HepG2 (cell line): ENCODE measurements around the gene BCAN. TPM values are rescaled to one million over a fixed set of nuclear protein-coding genes. Genes with fewer than 3 reads are reported as not detected.

ENCODE experiments used
- ARID5B ChIP-seq: IDR thresholded peaks from 2 replicates; pipeline ENCODE4 v1.4.0; 2020; ENCODE audit warnings: mild to moderate bottlenecking, missing genetic modification reagents
- CSRNP2 ChIP-seq: sonication (generic); formaldehyde crosslinking; conservative IDR thresholded peaks from 2 replicates; pipeline ENCODE4 v1.8.0; 2022; ENCODE audit warnings: low read depth, missing genetic modification reagents
- ELF1 ChIP-seq: sonication (generic); formaldehyde crosslinking; IDR thresholded peaks from 2 replicates; pipeline ENCODE4 v1.4.0; 2020; ENCODE audit warnings: missing genetic modification reagents
- PLSCR1 ChIP-seq: sonication (generic); formaldehyde crosslinking; IDR thresholded peaks from 2 replicates; pipeline ENCODE4 v1.5.0; 2020; ENCODE audit warnings: missing genetic modification reagents, mild to moderate bottlenecking, borderline replicate concordance
- PRDM4 ChIP-seq: sonication (generic); formaldehyde crosslinking; IDR thresholded peaks from 2 replicates; pipeline ENCODE4 v1.9.0; 2021; ENCODE audit warnings: missing genetic modification reagents, borderline replicate concordance
- SAP130 ChIP-seq: IDR thresholded peaks from 2 replicates; pipeline ENCODE4 v1.6.1; 2016; ENCODE audit warnings: low read depth
- TAF15 ChIP-seq: fragments of 200-400 bp; formaldehyde crosslinking; IDR thresholded peaks from one replicate; pipeline ENCODE4 v1.6.1; 2018; ENCODE audit warnings: mild to moderate bottlenecking, low read depth, low read length; ENCODE audit not compliant: poor library complexity, severe bottlenecking
- ZKSCAN5 ChIP-seq: sonication (generic); formaldehyde crosslinking; IDR thresholded peaks from 2 replicates; pipeline ENCODE4 v1.5.1; 2020; ENCODE audit warnings: mild to moderate bottlenecking, missing genetic modification reagents
- ZNF17 ChIP-seq: sonication (generic); formaldehyde crosslinking; IDR thresholded peaks from 2 replicates; pipeline ENCODE4 v1.5.0; 2020; ENCODE audit warnings: mild to moderate bottlenecking, missing genetic modification reagents
- ZNF296 ChIP-seq: sonication (generic); formaldehyde crosslinking; conservative IDR thresholded peaks from 2 replicates; pipeline ENCODE4 v1.5.0; 2020; ENCODE audit warnings: mild to moderate bottlenecking, missing genetic modification reagents
- ZNF451 ChIP-seq: sonication (generic); formaldehyde crosslinking; IDR thresholded peaks from 2 replicates; pipeline ENCODE4 v1.5.0; 2020; ENCODE audit warnings: mild to moderate bottlenecking, missing genetic modification reagents
- ZNF557 ChIP-seq: sonication (generic); formaldehyde crosslinking; IDR thresholded peaks from 2 replicates; pipeline ENCODE4 v1.4.0; 2020; ENCODE audit warnings: missing genetic modification reagents
- ZNF597 ChIP-seq: sonication (generic); formaldehyde crosslinking; IDR thresholded peaks from 2 replicates; pipeline ENCODE4 v1.5.0; 2020; ENCODE audit warnings: missing genetic modification reagents
- ZNF788 ChIP-seq: sonication (generic); formaldehyde crosslinking; IDR thresholded peaks from 2 replicates; pipeline ENCODE4 v1.5.0; 2020; ENCODE audit warnings: mild to moderate bottlenecking, missing genetic modification reagents, borderline replicate concordance
- ZSCAN22 ChIP-seq: sonication (generic); formaldehyde crosslinking; IDR thresholded peaks from 2 replicates; pipeline ENCODE4 v1.4.0; 2020; ENCODE audit warnings: mild to moderate bottlenecking, missing genetic modification reagents
- ZSCAN25 ChIP-seq: sonication (generic); formaldehyde crosslinking; IDR thresholded peaks from 2 replicates; pipeline ENCODE4 v1.8.0; 2022; ENCODE audit warnings: mild to moderate bottlenecking, missing genetic modification reagents
- polyA plus RNA-seq, 8 experiments: library from polyadenylated mRNA; depleted of rRNA in 3 of 8; stranded (reverse) in 7 of 8; unstranded in 1 of 8; fragments of >200 nt; fragmentation: Illumina TruSeq in 4 of 8; extraction: Trizol in 4 of 8; gene quantifications; 2 replicates each; pipeline versions ENCODE4 v1.2.1 to v1.2.3, GENCODE V29; 2011 to 2016; ENCODE audit warnings: low read depth in 4 of 8, missing spikeins in 1 of 8, mixed read lengths in 1 of 8; ENCODE audit not compliant: insufficient read depth in 1 of 8
- total RNA-seq, 5 experiments: library from RNA; depleted of rRNA; stranded (reverse); fragments of >200 nt; fragmentation: Illumina TruSeq; extraction: Trizol; gene quantifications; 2 replicates each; pipeline ENCODE4 v1.2.3, GENCODE V29; 2016; ENCODE audit warnings: low read depth in 1 of 5

BCAN gene
- total and polyA plus RNA-seq, 2 of the 13 experiments (the other 11 are each of a cell fraction or from before 2014, with no cell fraction given): not detected

GRCh38 chr1:156677616-156678596 lies 36.0 kb downstream of the BCAN start (continued):
- TF ChIP-seq CSRNP2 (CRISPR knock-in tag) (no peak), ZNF296 (no peak), SAP130 (CRISPR knock-in tag) (0 out of 2 replicates have a peak, but pooled peaks have one; percentile 18), ZNF597 (no peak), ZNF451 (CRISPR knock-in tag) (no peak), ZSCAN25 (CRISPR knock-in tag) (peak; percentile 80), ZKSCAN5 (CRISPR knock-in tag) (no peak), PLSCR1 (CRISPR knock-in tag) (no peak), ZNF557 (CRISPR knock-in tag) (no peak), ZNF17 (CRISPR knock-in tag) (no peak), ZNF788 (CRISPR knock-in tag) (peak; percentile 19; the same call in 1 of the 2 replicates), ARID5B (CRISPR knock-in tag) (peak; percentile 38; the same call in 1 of the 2 replicates), TAF15 (no peak), ELF1 (CRISPR knock-in tag) (peak; percentile 32; the same call in 1 of the 2 replicates), PRDM4 (no peak), ZSCAN22 (peak; percentile 96)
